Right atrium auricular region (tissue), 2 donors: ENCODE results near the gene RPL18A. TPM values are rescaled to one million over a fixed set of nuclear protein-coding genes. Genes with fewer than 3 reads are reported as not detected.

Experiments used
- DNase-seq: peaks from one replicate; pipeline ENCODE4 v3.0.0-alpha.2; 2019; ENCODE audit warnings: low spot score
- H3K27ac ChIP-seq, 2 donors: fragments of 200-600 bp; sonication (generic); 1 replicate in 1 of 2; 2 replicates in 1 of 2; pipeline ENCODE4 v1.5.1; 2016 to 2019
- H3K27me3 ChIP-seq, 2 donors: fragments of 200-600 bp; sonication (generic); one replicate each; pipeline versions ENCODE4 v1.5.1 to v1.6.0; 2017 to 2019
- H3K36me3 ChIP-seq: fragments of 200-600 bp; sonication (generic); one replicate; pipeline ENCODE4 v1.5.1; 2016
- H3K4me1 ChIP-seq, 2 donors: fragments of 200-600 bp; sonication (generic); one replicate each; pipeline versions ENCODE4 v1.5.1 to v1.6.0; 2017 to 2019
- H3K4me3 ChIP-seq, 2 donors: fragments of 200-600 bp; sonication (generic); 1 replicate in 1 of 2; 2 replicates in 1 of 2; pipeline ENCODE4 v1.5.1; 2017 to 2019; ENCODE audit warnings: mild to moderate bottlenecking in 1 of 2, moderate library complexity in 1 of 2
- H3K9me3 ChIP-seq, 2 donors: fragments of 200-600 bp; sonication (generic); one replicate each; pipeline ENCODE4 v1.5.1; 2019
- CTCF ChIP-seq, 2 donors: fragments of 200-600 bp; sonication (generic); IDR thresholded peaks; one replicate each; pipeline ENCODE4 v1.5.1; 2019; ENCODE audit warnings: antibody characterized with exemption in 2 of 2
- total RNA-seq, 2 donors: library from RNA; depleted of rRNA; stranded (reverse); fragments of >200 nt; gene quantifications; one replicate each; pipeline ENCODE4 v1.1.0, GENCODE V29; 2016

RPL18A gene
- total RNA-seq, 2 donors from 2014 or later = 496 to 916 TPM

- DNase-seq = no peak
- H3K27me3 ChIP-seq = peaks cover 0 to 7% of the 10 kb centered on the region in 2 donors
- no peaks in the 10 kb centered on the region for H3K9me3 ChIP-seq
- H3K36me3 ChIP-seq = no peaks in the 10 kb centered on the region
- H3K4me1 ChIP-seq = peaks cover 0 to 19% of the 10 kb centered on the region in 2 donors
- H3K27ac ChIP-seq = no peak overlapping the region
- H3K4me3 ChIP-seq = peak overlapping the region in 1 of 2 donors; percentile 36
- no peak for TF ChIP-seq CTCF (IDR thresholded peaks at IDR 0.05)
Observed at GRCh38 chr19:17831419-17831888, 28.3 kb upstream of the RPL18A start.

DNA sequence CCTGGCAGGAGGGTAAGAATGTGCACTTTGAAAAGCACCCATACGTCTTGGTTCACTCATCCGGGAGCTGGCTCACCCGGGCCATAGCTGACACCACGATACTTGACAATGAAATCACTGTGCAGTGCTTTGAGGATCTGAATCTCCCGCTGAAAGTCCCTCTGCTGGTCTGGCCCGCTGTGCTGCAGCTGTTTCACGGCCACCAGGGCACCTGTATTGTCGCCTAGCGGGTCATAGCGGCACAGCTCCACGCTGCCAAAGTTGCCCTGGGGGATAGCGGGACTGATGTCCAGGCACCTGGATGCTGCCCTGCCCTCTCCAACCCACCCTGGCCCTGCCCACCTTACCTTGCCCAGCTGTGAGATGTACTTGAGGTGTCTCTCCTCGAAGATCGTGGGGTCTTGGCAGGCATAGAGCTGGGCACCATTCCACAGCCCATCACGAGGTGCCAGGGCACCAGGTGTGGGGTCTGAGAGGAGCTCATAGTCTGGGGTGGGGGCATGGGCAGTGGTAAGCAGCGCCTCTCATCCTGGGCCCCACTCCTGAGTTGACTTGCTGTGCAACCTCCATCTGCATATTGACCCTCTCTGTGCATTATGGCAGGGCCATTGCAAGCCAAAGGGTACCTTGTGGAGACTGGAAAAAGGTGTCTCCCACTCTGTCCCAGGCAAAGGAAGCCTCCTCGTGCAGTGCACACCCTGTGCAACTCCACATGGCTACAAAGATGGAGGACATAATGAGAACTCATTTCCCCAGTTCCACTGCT lies 27.1 kb upstream of the RPL18A start:
- H3K4me1 ChIP-seq = peaks cover 0 to 19% of the 10 kb centered on the region in 2 donors
- peaks cover 0 to 7% of the 10 kb centered on the region in 2 donors for H3K27me3 ChIP-seq
- no peak for TF ChIP-seq CTCF (IDR thresholded peaks at IDR 0.05)
- H3K27ac ChIP-seq = no peak overlapping the region
- H3K36me3 ChIP-seq = no peaks in the 10 kb centered on the region
- H3K4me3 ChIP-seq = no peak overlapping the region
- no peaks in the 10 kb centered on the region for H3K9me3 ChIP-seq
- no peak for DNase-seq

DNA sequence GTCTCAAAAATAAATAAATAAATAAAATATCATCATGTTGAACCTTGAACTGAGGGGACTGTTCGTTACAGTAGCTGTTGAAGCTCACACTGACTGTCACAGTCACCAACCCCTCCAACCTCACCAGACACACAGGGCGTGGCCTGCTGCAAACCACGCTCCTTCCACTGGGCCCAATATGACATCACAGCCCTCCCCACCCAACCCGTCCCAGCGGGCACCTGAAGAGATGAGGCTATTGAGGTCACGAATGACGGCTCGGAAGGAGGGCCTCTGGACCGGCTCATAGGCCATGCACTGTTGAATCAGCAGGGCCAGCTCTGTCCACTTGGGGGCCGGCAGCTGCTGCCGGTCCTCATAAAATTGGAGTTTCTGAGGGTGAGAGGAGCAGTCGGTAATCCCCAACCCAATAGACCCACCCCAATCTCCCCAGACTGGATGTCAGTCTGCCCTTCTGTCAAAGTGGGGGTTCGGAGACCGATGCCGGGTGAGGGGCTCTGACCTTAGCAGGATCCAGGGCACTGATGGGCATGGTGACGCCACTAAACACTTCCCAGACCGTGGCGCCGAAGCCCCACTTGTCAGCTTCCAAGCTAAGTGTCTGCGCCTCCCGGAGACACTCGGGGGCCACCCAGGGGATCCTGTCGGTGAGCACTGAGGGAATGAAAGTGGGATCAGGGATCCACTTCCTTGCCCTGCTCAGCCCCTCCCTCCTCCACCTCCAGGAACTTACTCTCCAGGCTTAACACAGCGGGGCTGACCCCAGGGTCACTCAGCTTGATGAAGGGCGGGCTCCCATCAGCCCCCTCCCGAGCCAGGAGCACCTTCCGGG lies 25.1 kb upstream of the RPL18A start:
- no peaks in the 10 kb centered on the region for H3K9me3 ChIP-seq
- H3K36me3 ChIP-seq = no peaks in the 10 kb centered on the region
- no peak overlapping the region for H3K4me3 ChIP-seq
- DNase-seq = no peak
- H3K27me3 ChIP-seq = peaks cover 0 to 7% of the 10 kb centered on the region in 2 donors
- TF ChIP-seq CTCF (IDR thresholded peaks at IDR 0.05) = no peak
- H3K4me1 ChIP-seq = peaks cover 0 to 19% of the 10 kb centered on the region in 2 donors
- no peak overlapping the region for H3K27ac ChIP-seq

- H3K4me3 ChIP-seq = no peak overlapping the region
- no peaks in the 10 kb centered on the region for H3K9me3 ChIP-seq
- peaks cover 0 to 7% of the 10 kb centered on the region in 2 donors for H3K27me3 ChIP-seq
- H3K4me1 ChIP-seq = peaks cover 0 to 14% of the 10 kb centered on the region in 2 donors
- no peak for DNase-seq
- no peak for TF ChIP-seq CTCF (IDR thresholded peaks at IDR 0.05)
- no peak overlapping the region for H3K27ac ChIP-seq
- no peaks in the 10 kb centered on the region for H3K36me3 ChIP-seq
Observed at GRCh38 chr19:17835182-17836006, 24.3 kb upstream of the RPL18A start.

GRCh38 chr19:17836530-17836929 lies 23.2 kb upstream of the RPL18A start:
- TF ChIP-seq CTCF (IDR thresholded peaks at IDR 0.05) = no peak
- no peaks in the 10 kb centered on the region for H3K9me3 ChIP-seq
- no peak overlapping the region for H3K27ac ChIP-seq
- H3K36me3 ChIP-seq = no peaks in the 10 kb centered on the region
- H3K27me3 ChIP-seq = peaks cover 0 to 2% of the 10 kb centered on the region in 2 donors
- no peak overlapping the region for H3K4me3 ChIP-seq
- H3K4me1 ChIP-seq = peaks cover 0 to 8% of the 10 kb centered on the region in 2 donors
- no peak for DNase-seq
